Neuron (in vitro differentiated cells): Measurements from ENCODE around the gene KCND2.

Experiments
- H2AFZ ChIP-seq: one replicate; pipeline ENCODE4 v1.6.1; 2013; ENCODE audit warnings: low read depth, mild to moderate bottlenecking, inconsistent platforms, low read length, moderate library complexity
- H3K27me3 ChIP-seq: one replicate; pipeline ENCODE4 v1.6.1; 2013; ENCODE audit warnings: low read length; ENCODE audit not compliant: insufficient read depth
- H3K36me3 ChIP-seq: one replicate; pipeline ENCODE4 v1.6.1; 2013; ENCODE audit warnings: low read length; ENCODE audit not compliant: insufficient read depth
- H3K4me1 ChIP-seq: one replicate; pipeline ENCODE4 v1.6.1; 2013; ENCODE audit warnings: low read length; ENCODE audit not compliant: insufficient read depth
- H3K4me3 ChIP-seq: 2 replicates; pipeline ENCODE4 v1.5.1; 2013; ENCODE audit warnings: mild to moderate bottlenecking, low read length, moderate library complexity
- H3K9me3 ChIP-seq: one replicate; pipeline ENCODE4 v1.6.1; 2013; ENCODE audit warnings: low read length

The KCND2 gene

GRCh38 chr7:120402079-120402767 is 129.2 kb downstream of the KCND2 start:
- no peak overlapping the region for H3K4me3 ChIP-seq
- H3K4me1 ChIP-seq: no peaks in the 10 kb centered on the region
- H2AFZ ChIP-seq: no peak overlapping the region
- H3K9me3 ChIP-seq: no peaks in the 10 kb centered on the region
- H3K36me3 ChIP-seq: no peaks in the 10 kb centered on the region
- H3K27me3 ChIP-seq: no peaks in the 10 kb centered on the region

- Histone ChIP-seq H3K9me3 (no peaks in the 10 kb centered on the region), H3K27me3 (no peaks in the 10 kb centered on the region), H3K36me3 (no peaks in the 10 kb centered on the region), H2AFZ (no peak overlapping the region), H3K4me1 (no peaks in the 10 kb centered on the region), H3K4me3 (no peak overlapping the region)
These were observed 129.8 kb downstream of the KCND2 start for GRCh38 chr7:120402801-120403200.

DNA sequence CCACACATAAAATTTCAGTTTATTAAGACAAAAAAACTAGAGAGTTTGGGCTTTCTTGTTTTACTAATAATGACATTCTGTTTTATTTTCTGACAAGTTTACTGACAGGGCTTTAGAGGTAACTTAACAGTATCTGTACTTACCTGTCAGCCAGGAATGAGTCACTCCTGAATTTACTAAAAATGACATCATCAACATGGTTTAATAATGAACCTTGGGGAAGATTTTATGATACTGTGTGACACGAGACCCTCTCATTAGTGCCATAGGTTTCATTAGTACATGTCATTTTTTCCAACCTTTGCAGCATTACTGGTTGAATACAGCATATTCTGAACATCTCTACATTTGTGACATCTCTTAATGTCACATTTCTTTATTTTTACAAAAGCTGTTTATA is 131.1 kb downstream of the KCND2 start:
- no peak overlapping the region for H3K4me3 ChIP-seq
- no peaks in the 10 kb centered on the region for H3K4me1 ChIP-seq
- H3K27me3 ChIP-seq: no peaks in the 10 kb centered on the region
- no peak overlapping the region for H2AFZ ChIP-seq
- no peaks in the 10 kb centered on the region for H3K9me3 ChIP-seq
- no peaks in the 10 kb centered on the region for H3K36me3 ChIP-seq

DNA sequence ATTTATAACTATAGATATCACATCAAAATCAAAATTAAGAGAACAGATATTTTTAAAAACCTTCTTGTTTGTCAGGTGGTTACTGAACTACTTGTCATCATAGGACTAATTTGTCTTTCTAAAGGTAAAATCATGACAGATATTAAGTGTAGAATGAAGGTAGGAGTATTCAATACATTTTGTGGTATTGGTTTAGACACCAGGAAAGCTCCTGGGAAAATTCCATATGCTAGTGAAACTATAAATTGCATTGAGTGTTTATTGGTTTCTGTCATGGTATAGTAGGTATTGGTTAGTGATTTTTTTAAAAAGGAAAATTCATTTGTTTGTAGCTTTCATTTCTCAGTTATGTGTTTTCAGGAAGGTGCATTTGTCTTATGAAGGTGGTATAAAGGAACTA is 132.7 kb downstream of the KCND2 start:
- H3K27me3 ChIP-seq: no peaks in the 10 kb centered on the region
- H2AFZ ChIP-seq: no peak overlapping the region
- no peaks in the 10 kb centered on the region for H3K4me1 ChIP-seq
- H3K36me3 ChIP-seq: no peaks in the 10 kb centered on the region
- no peaks in the 10 kb centered on the region for H3K9me3 ChIP-seq
- no peak overlapping the region for H3K4me3 ChIP-seq

DNA sequence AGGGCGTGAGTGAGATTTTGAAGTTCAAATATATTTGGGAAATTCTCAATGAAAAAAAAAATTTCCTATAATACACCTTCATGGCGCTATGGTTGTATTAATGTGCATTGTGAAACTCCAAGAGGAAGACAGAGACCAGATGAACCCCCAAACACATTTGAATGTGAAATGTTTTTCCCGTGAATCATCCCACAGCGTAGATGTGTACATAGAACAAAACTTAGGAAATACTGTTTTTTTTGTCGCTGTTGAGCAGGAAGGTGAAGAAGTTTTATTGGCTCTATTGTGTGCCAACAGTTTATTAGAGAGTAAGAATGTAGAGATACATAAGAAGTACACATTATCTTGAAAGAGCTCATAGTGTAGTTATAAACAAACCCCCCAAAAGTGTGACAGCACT is 134.0 kb downstream of the KCND2 start:
- Histone ChIP-seq H3K9me3 (no peaks in the 10 kb centered on the region), H3K36me3 (no peaks in the 10 kb centered on the region), H3K4me3 (no peak overlapping the region), H3K27me3 (no peaks in the 10 kb centered on the region), H3K4me1 (no peaks in the 10 kb centered on the region), H2AFZ (no peak overlapping the region)

DNA sequence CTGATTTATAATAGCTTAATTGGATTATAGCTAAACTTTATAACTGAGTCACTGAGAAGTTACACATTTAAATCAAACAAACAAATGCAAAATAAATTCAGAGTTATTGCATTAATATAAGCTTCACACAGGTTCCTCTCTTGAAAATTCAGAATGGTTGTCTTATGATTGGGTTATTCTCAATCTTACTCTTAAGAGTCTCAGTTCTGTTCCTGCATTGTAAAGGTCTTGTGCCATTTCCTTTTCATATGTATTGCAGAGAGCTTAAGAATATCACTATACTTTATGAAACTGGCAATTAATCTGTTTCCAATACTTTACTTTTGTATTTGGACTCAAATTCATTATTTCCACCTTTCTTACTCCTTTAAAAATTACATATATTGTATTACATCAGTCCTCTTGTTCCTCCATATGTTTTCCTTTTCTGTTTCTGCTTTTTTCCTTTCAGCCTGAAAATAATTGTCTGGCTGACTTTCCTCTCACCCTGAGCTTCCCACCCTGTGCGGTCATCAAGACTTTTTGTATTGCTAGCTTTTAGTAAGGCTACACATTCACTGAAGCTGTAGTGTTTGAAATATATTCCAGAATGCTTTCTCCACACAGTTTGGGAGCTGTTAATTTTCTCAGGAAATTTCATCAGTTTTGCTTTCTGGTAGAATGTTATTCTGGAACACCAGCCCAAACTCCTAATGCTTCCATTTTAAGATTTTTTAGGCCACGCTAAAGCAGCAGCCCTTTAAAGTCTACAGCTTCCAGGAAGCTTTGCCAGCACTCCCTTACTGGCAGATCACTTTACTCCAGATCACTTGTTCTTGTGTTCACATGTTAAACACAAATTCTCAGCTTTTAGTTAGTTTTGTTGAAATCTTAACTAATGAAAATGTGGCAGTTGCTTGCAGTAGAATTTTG is 139.4 kb downstream of the KCND2 start:
- H3K4me3 ChIP-seq: no peak overlapping the region
- H3K4me1 ChIP-seq: no peaks in the 10 kb centered on the region
- H3K27me3 ChIP-seq: no peaks in the 10 kb centered on the region
- H3K36me3 ChIP-seq: no peaks in the 10 kb centered on the region
- H2AFZ ChIP-seq: peak overlapping the region; percentile 81
- H3K9me3 ChIP-seq: no peaks in the 10 kb centered on the region

GRCh38 chr7:120413164-120413563 is 140.2 kb downstream of the KCND2 start:
- no peaks in the 10 kb centered on the region for H3K9me3 ChIP-seq
- H2AFZ ChIP-seq: no peak overlapping the region
- no peak overlapping the region for H3K4me3 ChIP-seq
- no peaks in the 10 kb centered on the region for H3K27me3 ChIP-seq
- H3K4me1 ChIP-seq: no peaks in the 10 kb centered on the region
- no peaks in the 10 kb centered on the region for H3K36me3 ChIP-seq

DNA sequence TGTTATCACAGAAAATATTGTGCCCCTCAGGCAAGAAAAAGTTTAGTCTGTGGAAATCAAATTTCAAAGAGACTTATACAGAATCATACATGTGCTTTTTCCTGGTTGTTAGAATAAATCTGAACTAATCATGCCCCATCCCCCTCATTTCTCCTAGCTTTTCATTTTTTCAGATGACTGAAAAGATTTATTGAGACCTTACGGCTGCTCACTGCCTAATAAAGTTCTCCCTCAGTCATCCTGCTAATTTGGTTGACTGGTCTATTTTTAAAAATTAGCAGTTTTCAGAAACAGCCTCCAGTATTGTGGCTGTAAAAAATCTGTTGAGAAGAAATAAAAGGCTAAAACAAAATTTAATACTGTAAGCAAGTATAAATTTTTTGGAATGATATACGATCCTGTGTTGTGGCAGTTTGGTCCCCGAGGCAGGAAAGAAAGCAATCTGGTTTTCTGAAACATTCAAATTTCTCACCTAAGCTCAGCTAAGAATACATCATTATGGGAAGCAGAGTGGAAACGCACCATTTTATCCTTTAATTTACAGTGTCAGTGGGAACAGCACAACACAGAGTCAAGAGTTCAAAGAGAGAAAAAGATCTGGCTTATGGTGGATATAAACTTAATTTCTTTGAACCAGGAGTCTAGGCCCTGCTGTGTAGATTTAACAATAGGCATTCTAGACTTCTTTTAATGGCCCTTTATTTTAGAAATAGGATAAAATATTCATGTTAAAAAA is 144.4 kb downstream of the KCND2 start:
- H3K9me3 ChIP-seq: no peaks in the 10 kb centered on the region

DNA sequence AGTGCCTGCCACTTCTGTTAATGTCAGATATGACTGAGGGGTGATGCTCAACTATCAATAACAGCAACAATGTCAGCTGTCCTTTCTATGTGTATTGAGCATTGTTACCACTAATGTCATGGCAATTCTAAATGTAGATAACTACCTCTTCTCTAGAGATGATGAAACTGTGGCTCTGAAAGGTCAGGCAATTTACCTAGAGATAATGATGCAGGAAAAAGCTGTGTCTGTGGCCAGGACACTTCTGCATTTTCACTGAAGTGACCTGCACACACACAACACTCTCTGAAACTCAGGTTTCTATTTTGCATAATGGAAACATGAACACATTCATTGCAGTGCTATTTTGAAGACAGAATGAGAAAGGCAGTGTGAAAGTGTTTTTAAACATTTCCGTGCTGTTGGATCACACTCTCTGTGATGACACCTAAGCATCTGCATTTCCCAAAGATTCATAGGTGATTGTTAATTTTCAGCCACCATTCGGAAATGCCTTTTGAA is 148.2 kb downstream of the KCND2 start:
- no peak overlapping the region for H3K4me3 ChIP-seq
- H3K4me1 ChIP-seq: no peaks in the 10 kb centered on the region
- H3K9me3 ChIP-seq: no peaks in the 10 kb centered on the region
- no peaks in the 10 kb centered on the region for H3K27me3 ChIP-seq
- no peaks in the 10 kb centered on the region for H3K36me3 ChIP-seq
- H2AFZ ChIP-seq: no peak overlapping the region

More for the DNA sequence above, 144.4 kb downstream of the KCND2 start:
- no peak overlapping the region for H3K4me3 ChIP-seq
- no peaks in the 10 kb centered on the region for H3K27me3 ChIP-seq
- no peak overlapping the region for H2AFZ ChIP-seq
- H3K36me3 ChIP-seq: no peaks in the 10 kb centered on the region
- no peaks in the 10 kb centered on the region for H3K4me1 ChIP-seq

- H2AFZ ChIP-seq: no peak overlapping the region
- no peaks in the 10 kb centered on the region for H3K36me3 ChIP-seq
- H3K9me3 ChIP-seq: no peaks in the 10 kb centered on the region
- no peak overlapping the region for H3K4me3 ChIP-seq
- no peaks in the 10 kb centered on the region for H3K27me3 ChIP-seq
- no peaks in the 10 kb centered on the region for H3K4me1 ChIP-seq
These were observed 158.0 kb downstream of the KCND2 start for GRCh38 chr7:120431016-120431415.

- H3K27me3 ChIP-seq: no peaks in the 10 kb centered on the region
- H3K4me3 ChIP-seq: no peak overlapping the region
- H3K4me1 ChIP-seq: no peaks in the 10 kb centered on the region
- no peaks in the 10 kb centered on the region for H3K9me3 ChIP-seq
- H3K36me3 ChIP-seq: no peaks in the 10 kb centered on the region
- H2AFZ ChIP-seq: no peak overlapping the region
These were observed 163.6 kb downstream of the KCND2 start for GRCh38 chr7:120436487-120437060.

DNA sequence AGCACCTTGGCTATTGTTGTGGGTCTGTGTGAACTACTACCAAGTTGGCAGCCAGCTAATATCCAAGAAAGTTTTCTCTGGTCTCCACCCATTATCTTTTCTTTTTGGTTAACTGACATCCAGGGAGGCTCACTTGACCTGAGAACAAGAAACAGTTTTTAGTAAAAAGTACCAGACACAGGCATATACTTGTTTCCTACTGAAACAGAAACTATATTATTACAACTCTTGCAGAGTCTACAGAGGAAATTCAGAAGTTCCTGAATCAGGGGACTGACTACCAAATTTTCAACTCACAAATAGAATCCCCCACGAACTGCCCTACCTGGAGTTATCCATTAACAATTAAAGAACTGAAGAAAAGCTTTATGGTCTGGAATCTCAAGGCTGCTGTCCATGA is 168.9 kb downstream of the KCND2 start:
- H3K4me1 ChIP-seq: no peaks in the 10 kb centered on the region
- H3K9me3 ChIP-seq: no peaks in the 10 kb centered on the region
- no peaks in the 10 kb centered on the region for H3K27me3 ChIP-seq
- no peak overlapping the region for H2AFZ ChIP-seq
- no peaks in the 10 kb centered on the region for H3K36me3 ChIP-seq
- H3K4me3 ChIP-seq: no peak overlapping the region

GRCh38 chr7:120442838-120443237 is 169.9 kb downstream of the KCND2 start:
- Histone ChIP-seq H2AFZ (no peak overlapping the region), H3K36me3 (no peaks in the 10 kb centered on the region), H3K4me1 (no peaks in the 10 kb centered on the region), H3K9me3 (no peaks in the 10 kb centered on the region), H3K4me3 (no peak overlapping the region), H3K27me3 (no peaks in the 10 kb centered on the region)
